Measurements from ENCODE around the gene TAF11.
"Not testable (repeated sequence)": the region's sequence is repeated elsewhere in the genome, so short reads cannot be mapped to it uniquely, and the experiment has no call there.

Gene TAF11

GRCh38 chr6:34887753-34888513 lies at the start of gene TAF11:
Gene TAF11 (minus strand): TSS chr6:34888042. CDS start chr6:34887957, 85 bp downstream.
- DNase-seq: peak; percentile 89

GRCh38 chr6:34934516-34934915 lies 46.7 kb upstream of the TAF11 start:
- no peak for DNase-seq

- DNase-seq: not testable (repeated sequence)
Observed at GRCh38 chr6:34932202-34932601, 44.4 kb upstream of the TAF11 start.

GRCh38 chr6:34930221-34930620 lies 42.4 kb upstream of the TAF11 start:
- DNase-seq: no peak

- DNase-seq: no peak
Observed at GRCh38 chr6:34929241-34929978, 41.6 kb upstream of the TAF11 start.

GRCh38 chr6:34928695-34929094 lies 40.9 kb upstream of the TAF11 start:
- DNase-seq: no peak

GRCh38 chr6:34928220-34928619 lies 40.4 kb upstream of the TAF11 start:
- DNase-seq: no peak

- DNase-seq: no peak
Observed at GRCh38 chr6:34926655-34927054, 38.8 kb upstream of the TAF11 start.

- no peak for DNase-seq
Observed at GRCh38 chr6:34924831-34925625, 37.2 kb upstream of the TAF11 start.

- DNase-seq: no peak
Observed at GRCh38 chr6:34922177-34922663, 34.4 kb upstream of the TAF11 start.

- DNase-seq: no peak
Observed at GRCh38 chr6:34920097-34920496, 32.3 kb upstream of the TAF11 start.

GRCh38 chr6:34919651-34920050 lies 31.8 kb upstream of the TAF11 start:
- DNase-seq: no peak

GRCh38 chr6:34917626-34918285 lies 29.9 kb upstream of the TAF11 start:
- no peak for DNase-seq

GRCh38 chr6:34916348-34916967 lies 28.6 kb upstream of the TAF11 start:
- DNase-seq: no peak

GRCh38 chr6:34914358-34914757 lies 26.5 kb upstream of the TAF11 start:
- DNase-seq: no peak

GRCh38 chr6:34912715-34913464 lies 25.0 kb upstream of the TAF11 start:
- no peak for DNase-seq

- no peak for DNase-seq
Observed at GRCh38 chr6:34911822-34912221, 24.0 kb upstream of the TAF11 start.

GRCh38 chr6:34909320-34909883 lies 21.6 kb upstream of the TAF11 start:
- DNase-seq: no peak

GRCh38 chr6:34908194-34908593 lies 20.4 kb upstream of the TAF11 start:
- no peak for DNase-seq

GRCh38 chr6:34906826-34907225 lies 19.0 kb upstream of the TAF11 start:
- DNase-seq: no peak

- DNase-seq: no peak
Observed at GRCh38 chr6:34904990-34905613, 17.3 kb upstream of the TAF11 start.
